COLO668 (cell line): ENCODE results near the gene PLEKHG4B.
"Not testable (repeated sequence)": the region's sequence is repeated elsewhere in the genome, so short reads cannot be mapped to it uniquely, and the experiment has no call there.

Source experiments
- DNase-seq: peaks from one replicate; lab custom pipeline; 2025; ENCODE audit not compliant: unreplicated experiment; lab: John Stamatoyannopoulos, UW

Gene PLEKHG4B

DNA sequence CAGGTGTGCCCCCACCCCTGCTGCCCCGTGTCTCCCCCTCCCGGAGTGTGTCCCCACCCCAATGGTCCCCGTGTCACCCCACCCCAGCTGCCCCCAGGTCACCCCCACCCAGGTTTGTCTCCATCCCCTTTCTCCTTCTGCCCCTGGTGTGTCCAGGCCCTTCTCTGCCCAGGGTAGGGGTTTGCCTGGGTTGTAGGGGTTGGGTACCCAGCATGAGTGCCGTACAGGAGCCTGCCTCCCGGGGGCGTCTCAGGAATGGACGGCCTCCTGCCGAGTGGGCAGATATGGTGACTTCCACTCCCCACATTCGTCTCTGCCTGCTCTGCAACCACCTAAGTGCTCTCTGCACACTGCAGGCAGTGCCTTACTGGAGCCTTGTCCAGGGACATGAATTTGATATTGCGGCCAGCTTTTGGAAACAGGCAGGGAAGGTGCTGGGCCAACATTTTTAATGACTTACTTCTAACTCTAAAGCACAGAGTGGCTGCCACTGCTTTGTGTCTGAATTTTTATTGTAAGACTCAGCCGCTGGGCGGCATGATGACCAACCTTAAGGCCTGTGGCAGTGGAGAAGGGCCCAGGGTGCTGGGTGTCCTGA lies 106.0 kb downstream of the PLEKHG4B start:
- DNase-seq = no peak

GRCh38 chr5:198516-199196 lies 106.7 kb downstream of the PLEKHG4B start:
- DNase-seq = no peak

- no peak for DNase-seq
These were observed 107.4 kb downstream of the PLEKHG4B start for GRCh38 chr5:199197-199949.

- DNase-seq = no peak
These were observed 108.1 kb downstream of the PLEKHG4B start for GRCh38 chr5:199950-200645.

GRCh38 chr5:200985-201384 lies 109.0 kb downstream of the PLEKHG4B start:
- no peak for DNase-seq

GRCh38 chr5:201672-202071 lies 109.7 kb downstream of the PLEKHG4B start:
- no peak for DNase-seq

DNA sequence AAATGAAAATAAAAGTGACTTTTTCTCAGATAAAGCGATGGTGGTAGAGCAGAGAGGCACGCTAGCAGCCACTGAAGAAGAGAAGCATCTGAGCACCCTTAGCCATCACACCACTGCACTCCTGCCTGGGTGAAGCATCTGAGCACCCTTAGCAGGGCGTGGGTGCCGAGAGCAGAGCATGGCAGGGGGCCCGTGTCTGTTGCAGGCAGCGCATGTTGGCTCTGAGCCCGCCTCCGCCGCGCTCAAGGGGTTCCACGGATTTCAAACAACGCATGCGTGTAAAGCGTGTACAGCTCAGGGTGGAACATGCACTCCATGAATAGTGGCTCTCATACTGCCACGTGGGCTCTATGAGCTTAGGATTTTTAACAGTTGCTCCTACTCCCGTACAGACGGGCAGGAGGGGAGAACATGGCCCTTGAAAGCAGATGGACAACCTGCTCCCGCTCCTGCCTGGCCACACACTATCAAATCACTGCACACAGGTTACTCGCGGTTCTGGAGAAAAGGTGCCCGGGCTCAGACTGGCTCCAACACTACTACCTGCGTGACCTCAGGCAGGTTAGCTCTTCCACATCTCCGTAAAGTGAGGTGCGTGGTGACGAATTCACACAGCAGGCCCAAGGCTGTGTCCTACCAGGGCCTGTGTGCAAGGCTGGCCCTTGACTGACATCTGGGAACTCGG lies 111.4 kb downstream of the PLEKHG4B start:
- no peak for DNase-seq

DNA sequence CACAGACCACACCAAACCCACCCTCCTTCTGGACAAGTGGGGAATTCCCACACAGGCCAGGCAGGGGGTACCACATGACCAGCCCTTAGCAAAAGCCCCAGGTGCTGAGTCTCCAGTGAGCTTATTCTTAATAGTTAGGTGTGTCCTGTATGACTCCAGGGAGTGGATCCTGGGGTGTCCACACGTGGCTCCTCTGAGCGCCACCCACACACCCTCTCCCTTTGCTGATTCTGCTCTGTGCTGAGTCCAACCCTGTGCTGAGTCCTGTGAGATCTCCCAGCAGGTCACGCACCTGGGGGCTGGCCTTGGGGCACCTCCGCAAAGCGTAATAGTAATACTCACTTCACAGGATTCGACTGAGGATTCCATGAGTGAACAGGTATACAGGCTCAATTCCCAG lies 112.0 kb downstream of the PLEKHG4B start:
- DNase-seq = no peak

- no peak for DNase-seq
These were observed 112.5 kb downstream of the PLEKHG4B start for GRCh38 chr5:204462-204861.

GRCh38 chr5:204966-205670 lies 113.2 kb downstream of the PLEKHG4B start:
- no peak for DNase-seq

DNA sequence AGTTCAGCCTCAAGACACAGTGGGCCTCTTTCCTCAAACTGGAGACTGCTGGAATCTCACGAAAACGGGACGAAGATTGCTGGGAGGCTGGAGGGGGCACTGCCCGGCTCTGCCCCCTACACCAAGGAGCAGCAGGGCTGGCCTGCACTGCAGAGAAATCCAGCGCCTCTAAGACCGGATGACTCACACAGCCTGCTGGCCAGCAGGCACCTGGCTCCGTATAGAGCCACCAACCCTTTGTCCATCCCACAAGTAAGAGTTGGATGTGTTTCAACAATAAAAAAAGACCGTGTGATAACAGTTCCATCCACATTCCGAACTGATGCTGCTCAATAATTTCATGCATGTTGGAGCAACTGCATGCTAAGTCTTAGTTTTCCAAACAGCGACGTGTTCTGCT lies 114.4 kb downstream of the PLEKHG4B start:
- no peak for DNase-seq

- no peak for DNase-seq
These were observed 115.1 kb downstream of the PLEKHG4B start for GRCh38 chr5:206927-207536.

- DNase-seq = no peak
These were observed 115.6 kb downstream of the PLEKHG4B start for GRCh38 chr5:207599-207998.

GRCh38 chr5:208449-209114 lies 116.6 kb downstream of the PLEKHG4B start:
- DNase-seq = no peak

DNA sequence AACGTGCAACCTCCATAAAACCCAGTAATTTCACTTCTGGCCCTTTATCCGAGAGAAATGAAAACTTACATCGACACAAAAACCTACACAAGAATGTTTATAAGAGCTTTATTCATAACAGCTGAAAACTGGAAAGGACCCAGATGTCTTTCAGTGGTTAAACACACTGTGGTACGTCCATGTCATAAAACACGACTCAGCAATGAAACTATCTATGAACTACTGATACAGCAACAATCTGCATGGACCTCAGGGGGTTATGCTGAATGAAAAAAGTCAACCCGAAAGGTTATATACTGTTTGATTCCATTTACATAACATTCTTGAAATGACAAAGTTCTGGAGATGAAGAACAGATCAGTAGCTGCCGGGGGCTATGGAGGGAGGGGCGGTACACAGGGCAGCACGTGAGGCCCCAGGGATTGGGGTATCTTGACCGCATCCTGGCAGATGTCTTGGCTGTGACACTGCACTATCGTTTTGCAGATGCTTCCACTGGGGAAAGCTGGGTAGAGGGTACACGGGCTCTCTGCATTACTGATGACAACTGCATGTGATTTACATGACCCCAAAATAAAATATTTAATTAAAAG lies 121.9 kb downstream of the PLEKHG4B start:
- DNase-seq = no peak

DNA sequence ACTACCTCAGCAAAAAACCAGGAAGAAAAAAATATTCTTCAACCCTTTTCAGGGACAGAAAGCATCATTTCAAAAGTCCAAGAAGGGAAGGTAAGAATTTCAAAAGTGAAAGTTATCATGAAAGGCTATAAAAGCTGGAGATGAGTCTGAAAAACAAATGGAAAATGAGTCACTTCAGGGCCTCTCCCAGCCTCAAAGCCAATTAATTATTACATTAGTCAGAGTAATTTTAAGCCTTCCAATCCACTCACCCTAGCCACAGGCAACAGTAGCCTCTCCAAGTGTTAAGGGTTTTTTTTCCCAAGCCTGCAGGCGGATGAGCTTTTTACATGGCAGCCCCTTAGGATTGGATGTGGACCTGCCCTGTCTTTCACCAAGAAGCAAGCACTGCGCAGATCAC lies 123.3 kb downstream of the PLEKHG4B start:
- not testable (repeated sequence) for DNase-seq

DNA sequence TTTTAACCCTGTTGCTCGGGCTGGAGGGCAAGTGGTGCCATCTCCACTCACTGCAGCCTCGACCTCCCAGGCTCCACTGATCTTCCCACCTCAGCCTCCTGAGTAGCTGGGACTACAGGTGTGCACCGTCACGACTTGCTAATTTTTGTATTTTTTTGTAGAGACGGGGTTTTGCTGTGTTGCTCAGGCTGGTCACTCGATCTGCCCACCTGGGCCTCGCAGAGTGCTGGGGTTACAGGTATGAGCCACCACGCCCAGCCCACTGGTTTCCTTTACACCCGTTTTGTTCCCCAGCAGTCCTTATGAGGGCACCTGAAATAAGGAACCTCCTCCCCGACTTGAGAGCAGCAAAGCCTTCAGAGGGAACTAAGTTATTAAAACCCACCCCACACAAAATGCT lies 124.1 kb downstream of the PLEKHG4B start:
- DNase-seq = not testable (repeated sequence)

GRCh38 chr5:217494-218456 lies 125.8 kb downstream of the PLEKHG4B start, which contains the start of the genes CCDC127 and SDHA:
Gene CCDC127, minus strand, starts transcription at chr5:218153. Its CDS starts 1,304 bp downstream, at chr5:216849.
Gene SDHA, plus strand, starts transcription at chr5:218320. Its CDS starts 36 bp downstream, at chr5:218356.
- DNase-seq = peak; percentile 99
